Activated CD8-positive, alpha-beta memory T cell treated with anti-CD3 and anti-CD28 coated beads for 36 hours (primary cell): ENCODE measurements around the gene FOXO3. TPM values are rescaled to one million over a fixed set of nuclear protein-coding genes. Genes with fewer than 3 reads are reported as not detected.

Experiments
- CTCF ChIA-PET: fragments of 350-600 bp; sonication (Branson Sonifier 250); formaldehyde crosslinking; loops from one replicate; lab custom pipeline; 2021; ENCODE audit warnings: antibody characterized with exemption; lab: Charles Lee
- POLR2A ChIA-PET: fragments of 350-600 bp; sonication (Branson Sonifier 250); formaldehyde crosslinking; loops from one replicate; lab custom pipeline; 2021; ENCODE audit warnings: antibody characterized with exemption; lab: Charles Lee
- total RNA-seq, 2 experiments: library from RNA; stranded (reverse); gene quantifications; one replicate each; pipeline ENCODE4 v1.2.3, GENCODE V29; 2021

Gene FOXO3
- total RNA-seq, 2 experiments from 2014 or later = 10.4 to 11.4 TPM

DNA sequence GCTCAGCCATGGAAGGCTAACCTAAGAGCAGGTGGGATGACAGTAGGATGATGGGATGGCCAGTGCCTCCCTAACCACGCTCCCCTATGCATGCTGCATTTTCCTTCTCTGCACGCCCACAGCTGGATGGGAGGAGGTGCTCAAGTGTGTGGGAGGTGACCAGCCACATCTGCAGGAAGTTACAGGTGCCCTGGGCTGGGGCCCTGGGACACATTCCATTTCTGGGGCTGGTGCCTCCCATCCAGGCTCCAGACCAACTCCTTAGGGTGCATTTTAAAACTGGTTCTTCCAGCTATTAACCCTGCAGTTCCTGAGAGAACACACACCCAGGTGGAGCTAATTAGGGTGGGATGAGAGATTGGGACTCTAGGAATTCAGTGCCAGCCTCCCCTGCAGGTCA, 152.2 kb downstream of the FOXO3 start:
- POLR2A ChIA-PET = no interaction called here
- CTCF ChIA-PET = no interaction called here

DNA sequence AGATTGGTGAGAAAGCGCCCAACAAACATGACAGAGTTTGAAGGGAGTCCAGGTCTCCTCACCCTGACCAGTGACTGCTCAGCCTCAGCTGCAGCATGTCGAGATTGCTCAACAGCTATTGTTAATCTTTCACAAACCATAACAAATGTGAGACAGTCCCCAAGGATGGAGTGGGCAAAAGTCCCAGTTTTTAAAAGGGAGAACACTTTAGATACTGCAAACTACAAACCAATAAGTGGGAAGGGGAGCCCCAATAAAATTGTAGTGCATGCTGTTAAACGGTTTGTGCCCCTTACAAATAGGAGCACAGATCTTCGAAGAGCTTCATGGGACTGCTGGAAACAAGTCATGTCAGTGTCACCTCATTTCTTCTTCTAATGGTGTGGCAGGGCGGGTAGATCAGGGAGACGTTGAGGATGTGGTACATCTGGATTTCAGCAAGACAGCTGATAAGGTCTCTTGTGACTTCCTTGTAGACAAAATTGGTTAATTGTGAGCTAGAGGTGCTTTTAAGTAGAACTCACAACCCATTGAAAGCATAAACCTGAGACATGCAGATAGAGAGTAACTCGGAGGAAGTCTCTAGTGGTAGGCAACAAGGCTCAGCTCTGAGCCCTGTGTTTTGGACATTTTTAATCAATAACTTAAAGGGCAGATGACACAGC, 153.5 kb downstream of the FOXO3 start:
- POLR2A ChIA-PET = interaction anchor here (1.1 kb wide), 1 partner anchor 155 kb away, joined by 5 read pairs; no protein-coding TSS in a partner anchor
- CTCF ChIA-PET = no interaction called here

DNA sequence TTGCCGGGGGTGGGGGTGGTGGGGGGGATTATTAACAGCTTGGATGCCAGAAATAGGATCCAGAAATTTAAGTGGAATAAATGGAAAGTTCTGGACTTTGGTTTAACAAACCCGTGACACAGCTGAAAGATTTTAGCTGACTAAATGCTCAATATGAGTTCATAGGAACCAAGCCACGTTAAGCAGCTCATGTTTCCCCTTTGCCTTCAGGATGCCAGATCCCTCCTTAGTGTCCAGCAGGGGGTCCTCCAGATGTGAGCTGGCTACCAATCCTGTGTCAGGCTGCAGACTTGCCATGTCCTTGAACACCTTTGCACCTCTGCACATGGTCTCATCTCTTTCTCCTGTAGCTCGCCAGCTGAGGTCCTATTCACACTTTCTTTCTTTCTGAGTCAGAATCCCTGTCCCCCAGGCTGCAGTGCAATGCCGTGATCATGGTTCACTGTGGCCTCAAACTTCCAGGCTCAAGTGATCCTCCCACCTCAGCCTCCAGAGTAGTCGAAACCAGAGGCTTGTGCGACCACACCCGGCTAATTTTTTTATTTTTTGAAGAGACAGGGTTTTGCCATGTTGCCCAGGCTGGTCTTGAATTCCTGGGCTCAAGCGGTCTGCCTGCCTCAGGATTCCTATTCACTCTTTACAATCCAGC, 154.2 kb downstream of the FOXO3 start:
- POLR2A ChIA-PET = interaction anchor here (1.1 kb wide), 1 partner anchor 155 kb away, joined by 5 read pairs; no protein-coding TSS in a partner anchor
- CTCF ChIA-PET = no interaction called here

DNA sequence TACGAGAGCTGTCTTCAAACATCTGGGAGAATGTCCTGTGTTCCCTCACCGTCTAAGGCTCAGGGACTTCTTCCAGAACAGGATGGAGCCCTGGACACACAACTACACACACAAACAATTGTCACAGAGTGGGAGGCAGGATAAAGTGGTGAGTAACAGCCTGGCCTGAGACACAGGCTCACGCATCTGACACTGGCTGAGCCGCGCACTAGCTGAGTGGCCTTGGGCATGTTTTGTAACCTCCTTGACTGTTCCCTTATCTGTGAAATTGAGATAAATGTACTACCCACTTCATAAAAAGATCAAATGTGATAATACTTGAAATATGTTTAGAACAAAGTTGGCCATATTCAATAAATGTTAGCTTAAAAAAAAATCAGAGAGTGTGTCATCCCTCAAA, 155.1 kb downstream of the FOXO3 start:
- POLR2A ChIA-PET = no interaction called here
- CTCF ChIA-PET = no interaction called here

DNA sequence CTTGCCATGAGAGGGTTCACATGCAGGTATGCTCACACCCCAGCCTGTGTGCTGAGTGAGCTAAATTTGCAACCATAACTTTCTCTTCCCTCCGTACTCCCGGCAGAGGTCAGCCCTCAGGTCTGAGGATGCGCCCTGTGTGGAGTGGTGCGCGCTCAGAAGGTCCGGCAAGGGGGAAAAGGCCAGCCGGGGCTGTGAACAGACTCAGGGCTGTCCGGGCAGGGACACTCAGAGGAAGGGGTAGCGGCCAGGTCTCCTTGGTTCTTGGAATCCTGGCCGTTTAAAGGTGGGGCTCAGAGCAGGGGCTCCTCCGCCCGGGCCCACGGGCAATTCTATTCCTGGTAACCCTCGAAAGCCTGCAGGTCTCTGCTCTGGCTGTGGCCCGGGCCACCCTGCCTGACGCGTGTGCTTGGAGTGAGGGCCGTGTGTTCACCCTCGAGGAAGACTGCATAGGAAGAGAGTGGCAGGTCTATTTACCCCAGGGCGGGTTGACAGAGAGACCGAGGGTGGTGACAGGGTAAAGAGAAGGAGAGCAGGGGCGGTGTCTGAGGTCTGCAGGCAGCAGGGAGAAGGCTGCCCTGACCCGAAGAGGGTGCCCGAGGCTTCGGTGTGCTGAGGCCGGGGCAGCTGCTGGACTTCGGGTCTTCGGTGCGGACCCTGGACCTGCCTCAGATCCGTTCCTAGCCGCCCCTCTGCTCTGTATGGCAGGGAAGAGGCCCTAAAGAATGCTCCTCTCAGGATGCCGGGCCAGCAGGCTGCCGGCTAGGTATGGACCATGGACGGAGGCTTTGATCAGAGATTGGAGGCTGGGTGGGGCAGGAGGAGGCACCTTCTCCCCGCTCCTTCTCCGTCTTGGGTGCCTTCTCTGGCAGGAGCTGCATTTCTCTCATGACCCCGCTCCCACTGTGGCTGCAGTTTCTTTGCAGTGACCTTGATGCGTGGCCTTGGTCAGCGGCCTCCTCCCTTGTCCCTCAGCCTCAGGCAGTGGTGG, 156.4 kb downstream of the FOXO3 start:
- ChIA-PET POLR2A (no interaction called here), CTCF (no interaction called here)

DNA sequence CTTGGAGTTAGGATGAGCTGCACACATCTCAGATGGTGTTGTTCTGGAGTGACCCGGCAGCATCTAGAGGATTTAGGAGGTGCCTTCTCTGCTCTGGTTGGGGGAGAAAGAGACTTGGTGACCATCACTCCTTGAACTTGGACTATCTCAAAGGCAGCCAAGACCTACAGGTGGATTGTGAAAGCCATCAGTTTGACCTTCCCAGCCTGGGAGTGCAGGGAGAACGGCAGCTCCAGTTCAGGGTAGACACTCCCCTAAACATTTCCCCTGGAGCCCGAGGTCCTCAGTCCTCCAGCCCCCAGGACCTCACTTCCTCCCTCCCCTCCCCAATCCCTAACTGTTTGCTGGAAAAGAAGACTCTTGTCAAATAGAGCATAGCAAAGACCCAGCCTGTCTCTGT, 158.8 kb downstream of the FOXO3 start:
- ChIA-PET POLR2A (no interaction called here), CTCF (no interaction called here)

DNA sequence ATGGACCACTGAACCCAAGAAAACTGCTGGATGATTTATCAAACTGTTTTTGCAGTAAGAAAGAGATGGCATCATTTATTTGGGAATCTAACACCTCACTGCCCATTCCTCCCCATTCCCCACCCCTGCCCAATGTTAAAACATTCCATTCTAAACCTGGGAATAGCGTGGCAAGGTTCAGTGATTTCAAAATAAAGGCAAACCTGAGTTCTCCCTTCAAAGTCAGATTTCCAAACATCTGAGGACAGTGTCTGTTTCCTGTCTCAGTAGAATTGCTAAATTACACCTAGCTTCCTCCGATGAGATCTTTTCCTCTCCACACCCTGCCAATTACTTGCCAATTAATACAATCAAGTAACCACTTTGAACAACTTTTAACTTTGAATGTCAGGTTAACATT, 160.1 kb downstream of the FOXO3 start:
- CTCF ChIA-PET = no interaction called here

DNA sequence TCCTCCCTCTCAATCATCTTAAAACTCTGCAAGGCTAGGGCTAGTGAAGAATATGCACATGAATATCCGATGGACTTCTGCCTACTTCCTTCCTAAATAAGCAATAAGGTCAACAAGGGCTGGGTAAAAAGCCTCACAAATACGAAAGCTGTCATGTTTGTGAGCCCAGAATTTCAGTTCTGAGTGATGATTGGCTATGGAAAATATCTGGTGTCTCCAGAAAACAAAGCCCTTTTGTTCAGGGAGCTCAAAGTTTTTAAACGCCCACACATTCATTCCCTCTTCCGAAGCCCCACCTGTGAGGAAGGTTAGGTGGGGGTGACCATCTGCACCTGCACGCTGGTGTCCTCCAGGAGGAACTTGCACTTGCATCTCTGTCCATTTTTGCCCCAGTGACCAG, 160.6 kb downstream of the FOXO3 start:
- CTCF ChIA-PET = no interaction called here
- POLR2A ChIA-PET = no interaction called here

More for the DNA sequence above, 160.1 kb downstream of the FOXO3 start:
- POLR2A ChIA-PET = no interaction called here

DNA sequence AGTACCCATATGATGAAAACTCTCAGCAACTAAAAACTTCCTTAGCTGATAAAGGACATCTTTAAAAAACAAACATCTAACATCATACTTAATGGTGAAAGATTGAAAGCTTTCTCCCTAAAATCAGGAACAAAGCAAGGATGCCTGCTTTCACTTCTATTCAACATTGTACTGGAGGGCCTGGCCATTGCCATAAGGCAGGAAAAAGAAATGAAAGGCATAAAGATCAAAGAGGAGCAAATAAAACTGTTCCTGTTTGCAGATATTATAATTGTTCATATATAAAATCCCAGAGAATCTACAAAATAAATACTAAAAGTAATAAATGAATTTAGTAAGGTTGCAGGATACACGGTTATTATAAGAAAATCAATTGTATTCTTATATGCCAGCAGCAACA, 162.9 kb downstream of the FOXO3 start:
- POLR2A ChIA-PET = interaction anchor here (0.6 kb wide), 1 partner anchor 117 kb away, joined by 6 read pairs; no protein-coding TSS in a partner anchor
- CTCF ChIA-PET = no interaction called here

DNA sequence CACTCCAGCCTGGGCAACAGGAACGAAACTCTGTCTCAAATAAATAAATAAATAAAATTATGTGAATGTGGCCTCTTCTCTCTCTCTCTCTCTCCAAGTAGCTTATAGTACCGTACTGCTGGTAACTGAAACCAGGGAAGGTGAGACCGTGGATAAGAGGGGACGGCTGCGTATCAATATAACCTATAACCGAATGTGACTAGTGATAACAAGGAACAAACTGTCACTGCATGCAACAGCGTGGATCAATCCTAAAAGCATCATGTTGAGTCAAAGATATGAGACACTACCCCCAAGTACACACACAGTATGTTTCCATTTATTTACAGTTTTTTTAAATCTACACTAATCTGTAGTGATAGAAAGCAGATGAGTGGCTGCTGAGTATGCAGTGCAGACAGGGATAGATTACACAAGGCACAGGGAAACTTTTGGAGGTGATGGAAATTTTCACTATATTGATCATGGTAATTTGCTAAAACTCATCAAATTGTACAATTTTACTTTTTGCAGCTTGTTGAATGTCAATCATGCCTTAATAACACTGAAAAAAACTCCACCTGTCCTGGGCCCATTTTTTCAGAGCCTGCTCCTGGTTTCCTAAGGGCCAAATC, 166.1 kb downstream of the FOXO3 start:
- CTCF ChIA-PET = no interaction called here
- POLR2A ChIA-PET = no interaction called here

DNA sequence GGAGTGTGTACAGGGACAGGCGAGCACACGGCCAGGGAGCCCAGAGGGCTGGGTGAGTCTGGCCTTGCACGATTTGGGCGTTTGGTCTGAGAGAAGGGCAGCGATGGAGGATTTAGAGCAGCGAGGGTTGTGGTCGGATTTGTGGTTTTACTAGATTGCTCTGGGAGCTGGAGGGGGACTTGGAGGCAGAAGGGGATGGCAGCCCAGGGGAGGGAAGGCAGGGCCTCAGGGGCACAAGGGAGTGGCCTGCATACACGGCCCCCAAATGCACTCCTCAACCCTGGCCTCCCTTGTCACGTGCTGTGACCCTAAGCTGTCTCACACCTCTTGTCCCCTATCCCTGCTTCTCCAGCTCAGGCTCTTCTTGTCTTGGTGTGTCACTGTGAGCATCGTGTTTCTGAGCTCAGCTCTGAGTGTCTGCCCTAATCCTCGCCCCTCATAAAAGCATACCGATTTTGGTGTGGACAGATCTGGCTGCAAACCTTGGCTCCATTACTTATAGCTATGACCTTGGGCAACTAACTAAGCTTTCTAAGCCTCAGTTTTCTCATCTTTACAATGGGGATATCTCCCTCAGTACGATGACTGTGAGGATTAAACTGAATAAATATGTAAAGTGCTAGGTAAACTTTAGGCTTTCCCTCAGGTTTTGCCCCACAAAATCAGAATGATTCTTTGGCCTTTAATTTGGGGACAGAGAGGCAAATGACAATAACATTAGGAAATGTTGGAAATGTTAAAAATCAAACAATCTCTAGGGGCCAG, 167.4 kb downstream of the FOXO3 start:
- ChIA-PET CTCF (no interaction called here), POLR2A (no interaction called here)

DNA sequence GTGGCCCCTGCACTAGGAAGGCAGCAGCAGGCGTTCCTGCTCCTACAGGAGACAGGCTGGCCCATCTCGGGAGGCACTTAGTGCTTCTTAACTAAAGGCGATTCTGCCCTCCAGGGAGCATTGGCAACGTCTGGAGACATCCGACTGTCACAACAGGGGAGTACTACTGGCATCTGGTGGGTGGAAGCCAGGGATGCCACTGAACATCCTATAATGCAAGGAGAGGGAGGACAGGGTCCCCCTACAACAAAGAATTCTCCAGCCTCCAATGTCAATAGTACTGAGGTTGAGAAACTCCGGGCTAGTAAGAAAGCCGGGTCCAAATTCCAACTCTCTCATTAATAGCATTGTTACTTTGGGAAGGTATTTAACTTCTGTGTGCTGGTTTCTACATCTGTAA, 168.1 kb downstream of the FOXO3 start:
- ChIA-PET POLR2A (no interaction called here), CTCF (no interaction called here)

DNA sequence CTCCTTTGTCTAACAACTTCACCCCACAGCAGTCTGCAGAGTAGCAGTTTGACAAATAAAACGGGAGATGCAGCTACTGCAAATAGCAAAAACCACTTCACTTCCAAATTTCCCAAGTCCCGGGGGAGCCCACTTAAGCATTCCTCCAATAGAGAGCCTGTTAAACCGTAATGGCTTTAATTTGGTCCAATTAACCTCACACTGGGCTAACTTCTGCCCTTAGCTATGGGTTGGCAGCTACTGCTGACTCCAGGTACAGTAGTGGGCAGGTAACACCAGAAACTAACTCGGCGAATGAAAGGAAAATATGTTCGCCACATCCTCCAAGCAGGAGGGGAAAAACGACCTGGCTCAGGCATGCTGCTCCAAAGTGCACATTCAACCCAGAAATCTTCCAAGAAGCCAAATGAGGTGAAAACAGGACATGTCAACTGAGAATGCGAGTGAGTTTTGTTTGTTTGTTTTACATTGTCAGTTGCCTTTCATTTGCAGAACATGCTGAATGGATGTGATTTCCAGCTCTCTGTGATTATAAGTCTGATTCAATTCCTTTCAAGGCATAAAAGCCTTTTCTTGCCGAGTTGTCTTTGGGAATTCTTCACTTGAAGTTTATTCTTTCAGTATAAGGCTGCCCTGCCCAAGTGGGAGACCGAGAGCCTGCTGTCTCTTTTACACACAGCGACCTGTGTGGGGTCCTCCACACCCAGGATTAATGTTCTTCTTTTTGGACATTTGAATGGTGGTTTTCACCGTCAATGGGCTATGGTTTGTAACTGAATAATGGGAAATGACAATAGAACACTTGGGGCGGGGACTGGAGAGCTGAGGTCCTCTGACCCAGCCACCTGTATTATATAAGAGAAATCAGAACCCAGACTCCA, 170.2 kb downstream of the FOXO3 start:
- ChIA-PET POLR2A (no interaction called here), CTCF (no interaction called here)

DNA sequence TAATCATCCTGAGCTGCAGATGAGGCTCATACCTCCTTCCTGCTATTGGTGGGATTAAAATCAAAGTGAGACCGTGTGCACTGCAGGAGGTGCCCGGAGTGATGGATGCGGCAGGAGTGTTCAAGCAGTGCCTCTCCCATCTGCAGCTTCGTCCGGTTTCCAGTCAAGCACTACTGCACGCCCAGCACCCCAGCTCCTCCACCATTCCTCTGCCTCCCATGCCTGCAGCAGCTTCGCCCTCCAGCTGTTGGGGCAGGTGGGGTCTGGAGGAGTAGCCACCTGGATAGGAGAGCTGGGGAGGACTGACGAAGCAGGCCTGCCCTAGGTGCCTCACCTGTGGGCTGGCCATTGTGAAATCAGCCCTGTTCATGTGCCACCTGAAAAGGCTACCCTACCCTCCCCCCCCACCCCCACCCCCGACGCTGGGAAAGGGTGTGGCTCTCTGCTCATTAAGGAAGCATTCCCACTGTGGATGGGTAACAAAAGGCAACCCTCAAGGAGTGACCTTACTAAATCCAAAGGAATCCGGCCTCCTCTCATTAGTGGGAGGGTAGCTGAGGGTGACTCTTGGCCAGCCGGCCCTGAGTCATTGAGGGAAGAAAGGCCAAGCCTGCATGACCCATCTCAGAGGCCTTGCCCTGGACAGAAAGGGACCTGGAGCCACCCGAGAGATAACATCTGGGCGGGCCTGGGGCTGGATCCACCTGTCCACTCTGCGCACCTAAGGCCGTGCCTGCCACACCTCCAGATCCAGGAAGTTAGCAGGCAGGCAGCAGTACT, 171.6 kb downstream of the FOXO3 start:
- ChIA-PET CTCF (no interaction called here), POLR2A (no interaction called here)

DNA sequence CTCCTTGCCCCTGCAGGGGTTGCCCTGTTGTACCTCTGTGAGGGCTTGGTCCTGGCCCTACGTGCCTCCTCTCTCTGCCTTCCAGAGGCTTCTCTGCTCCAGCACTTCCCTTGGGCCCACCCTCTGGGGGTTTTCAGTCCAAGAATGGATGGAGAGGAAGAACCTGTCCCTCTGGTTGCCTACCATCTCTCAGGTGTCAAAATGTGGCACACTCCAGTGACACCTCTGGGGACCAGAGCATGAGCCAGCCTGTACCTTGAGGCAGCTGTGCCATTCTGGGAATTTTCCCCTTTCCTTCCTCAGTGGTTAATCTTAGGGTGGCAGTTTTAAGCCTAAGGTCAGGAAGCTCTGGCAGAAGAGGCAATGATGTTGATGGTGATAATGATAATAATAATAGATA, 172.3 kb downstream of the FOXO3 start:
- POLR2A ChIA-PET = no interaction called here
- CTCF ChIA-PET = no interaction called here

DNA sequence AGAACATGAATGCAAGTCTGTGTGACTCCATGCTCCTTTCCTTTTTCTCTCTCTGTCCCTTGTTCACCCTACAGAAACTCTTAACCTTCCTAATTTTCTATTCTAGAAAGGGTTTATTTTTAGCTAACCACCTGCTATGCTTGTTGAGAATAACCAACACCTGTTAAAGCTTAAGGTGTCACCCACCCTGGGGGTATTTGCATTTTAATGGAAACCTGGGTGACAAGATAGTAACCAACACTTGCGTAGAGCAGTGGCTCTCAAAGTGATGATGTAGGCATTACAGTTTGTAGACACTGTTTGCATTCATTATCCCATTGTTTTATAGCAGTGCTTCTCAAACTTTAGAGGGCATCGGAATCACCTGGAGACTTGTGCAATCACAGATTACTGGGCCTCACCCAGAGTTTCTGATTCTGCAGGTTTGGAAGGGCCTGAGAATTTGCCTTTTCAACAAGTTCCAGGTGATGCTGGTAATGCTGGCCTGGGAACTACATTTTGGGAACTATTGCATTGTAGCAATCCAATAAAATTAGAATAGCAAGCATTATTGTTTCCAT, 173.1 kb downstream of the FOXO3 start:
- ChIA-PET CTCF (no interaction called here), POLR2A (no interaction called here)
